GM18873 (cell line): ENCODE data around the gene EVA1B.

ENCODE experiments used
- ATAC-seq: cut with Tn5 transposase; IDR thresholded peaks from one replicate; pipeline ENCODE4 v1.9.1; 2021; ENCODE audit warnings: mild to moderate bottlenecking, moderate library complexity, moderate number of reproducible peaks; ENCODE audit not compliant: unreplicated experiment, low FRiP score

EVA1B gene

DNA sequence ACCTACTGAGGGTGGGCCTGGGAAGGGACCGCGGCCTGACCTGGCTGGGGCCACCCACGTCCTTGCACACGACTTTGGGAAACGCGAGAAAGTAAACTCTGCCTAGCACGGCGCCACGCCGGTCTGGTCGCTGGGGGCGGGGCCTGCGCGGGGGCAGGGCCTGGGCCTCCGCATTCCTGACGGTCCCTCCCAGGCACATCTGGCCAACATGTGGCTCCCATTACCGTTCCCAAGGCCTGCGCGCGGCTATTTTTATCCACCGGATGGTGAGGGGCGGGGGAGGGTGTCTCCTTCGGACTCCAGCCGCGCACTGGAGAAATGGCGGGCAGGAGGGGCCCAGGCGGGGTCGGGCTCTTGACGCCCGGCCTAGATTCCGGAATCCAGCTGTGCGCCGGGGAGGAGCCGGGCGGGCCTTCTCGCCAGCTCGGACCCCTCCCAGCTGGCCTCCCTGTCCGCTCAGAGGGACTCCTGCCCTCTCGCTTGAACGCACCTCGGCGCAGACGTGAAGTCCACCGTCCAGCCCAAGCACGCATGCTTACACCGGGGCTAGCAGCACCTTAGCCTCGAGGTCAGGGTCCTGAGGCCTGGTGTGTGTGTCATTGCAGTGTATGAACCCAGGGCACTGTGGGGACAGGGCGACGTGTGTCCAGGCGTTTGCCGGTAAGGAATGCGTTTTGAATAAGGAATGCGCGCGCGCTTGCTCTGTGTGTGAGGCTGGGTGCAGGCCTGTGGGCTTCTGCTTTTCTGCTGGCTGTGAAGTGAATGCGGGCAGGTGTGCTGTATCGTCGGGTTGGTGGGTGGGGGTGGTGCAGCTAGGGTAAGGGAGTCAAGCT is 2.1 kb downstream of the EVA1B start:
- ATAC-seq, result no peak

DNA sequence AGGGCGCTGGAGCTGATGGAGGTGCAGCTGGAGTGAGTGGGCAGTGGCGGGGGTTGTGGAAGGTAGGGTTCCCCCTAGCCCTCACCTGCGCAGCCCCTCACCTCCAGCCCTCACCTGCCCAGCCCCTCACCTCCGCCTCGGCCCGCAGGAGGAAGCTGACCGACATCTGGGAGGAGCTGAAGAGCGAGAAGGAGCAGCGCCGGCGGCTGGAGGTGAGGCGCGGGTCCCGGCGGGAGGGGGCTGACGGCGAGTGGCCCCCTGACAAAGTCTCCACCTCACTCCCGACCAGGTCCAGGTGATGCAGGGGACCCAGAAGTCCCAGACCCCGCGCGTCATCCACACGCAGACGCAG is 2.7 kb downstream of the EVA1B start:
- no peak for ATAC-seq

DNA sequence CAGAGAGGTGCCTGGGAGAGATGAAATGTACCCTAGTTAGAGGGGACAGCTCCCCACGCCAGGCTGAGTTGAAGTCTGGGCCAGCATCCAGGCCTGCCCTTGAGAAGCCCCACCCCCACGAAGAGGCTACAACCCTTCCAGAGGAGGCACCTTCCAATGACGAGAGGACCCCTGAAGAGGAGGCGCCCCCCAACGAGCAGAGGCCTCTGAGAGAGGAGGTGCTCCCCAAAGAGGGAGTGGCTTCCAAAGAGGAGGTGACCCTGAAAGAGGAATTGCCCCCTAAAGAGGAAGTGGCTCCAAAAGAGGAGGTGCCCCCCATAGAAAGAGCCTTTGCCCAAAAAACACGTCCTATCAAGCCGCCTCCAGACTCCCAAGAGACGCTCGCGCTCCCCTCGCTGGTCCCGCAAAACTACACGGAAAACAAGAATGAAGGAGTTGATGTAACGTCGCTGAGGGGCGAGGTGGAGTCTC is 3.1 kb downstream of the EVA1B start:
- no peak for ATAC-seq

DNA sequence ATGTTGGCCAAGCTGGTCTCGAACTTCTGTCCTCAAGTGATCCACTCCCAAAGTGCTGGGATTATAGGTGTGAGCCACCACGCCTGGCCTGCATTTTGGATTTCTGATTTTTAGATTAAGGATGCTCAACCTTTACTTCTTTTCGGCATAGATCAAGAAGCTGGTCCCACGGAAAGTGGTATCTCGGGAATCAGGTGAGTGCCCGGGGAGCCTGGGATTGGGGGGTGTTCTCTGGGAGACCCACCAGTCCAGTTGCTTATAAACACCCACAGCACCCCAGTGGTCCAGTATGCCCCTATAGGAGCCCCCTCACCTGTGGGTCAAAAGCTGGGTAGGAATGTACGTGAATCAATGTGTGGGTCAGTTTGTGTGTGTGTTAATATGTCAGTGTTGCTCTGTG is 14.0 kb downstream of the EVA1B start:
- ATAC-seq, result no peak

DNA sequence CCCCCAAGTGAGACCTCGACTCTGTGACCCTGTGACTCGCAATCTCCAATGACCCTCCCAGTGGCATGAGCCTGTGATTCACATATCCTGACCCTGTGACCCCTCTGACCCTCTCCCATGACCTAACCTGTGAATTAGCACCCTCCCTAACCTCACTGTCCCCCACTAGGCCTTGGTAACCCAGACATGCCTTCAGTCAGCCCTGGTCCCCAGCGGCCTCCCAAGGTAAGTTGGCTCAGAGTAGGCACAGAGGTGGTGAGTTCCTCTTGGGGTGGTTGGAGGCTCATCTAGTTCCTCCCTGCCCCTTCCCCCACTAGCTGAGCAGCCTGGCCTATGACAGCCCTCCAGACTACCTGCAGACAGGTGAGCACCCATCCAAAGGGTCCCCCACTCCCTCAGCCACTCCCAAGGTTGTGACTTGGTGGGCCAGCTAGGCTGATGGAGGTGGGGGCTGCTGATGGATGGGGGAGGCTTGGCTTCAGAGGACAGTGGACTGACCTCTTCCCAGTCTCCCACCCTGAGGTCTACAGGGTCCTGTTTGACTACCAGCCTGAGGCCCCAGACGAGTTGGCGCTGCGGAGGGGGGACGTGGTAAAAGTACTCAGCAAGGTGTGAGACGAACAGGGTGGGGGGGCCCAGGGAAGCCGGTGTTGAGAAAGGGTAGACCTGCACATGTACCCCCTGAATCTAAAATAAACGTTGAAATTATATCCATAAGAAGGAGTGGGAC is 15.7 kb downstream of the EVA1B start:
- no peak for ATAC-seq

DNA sequence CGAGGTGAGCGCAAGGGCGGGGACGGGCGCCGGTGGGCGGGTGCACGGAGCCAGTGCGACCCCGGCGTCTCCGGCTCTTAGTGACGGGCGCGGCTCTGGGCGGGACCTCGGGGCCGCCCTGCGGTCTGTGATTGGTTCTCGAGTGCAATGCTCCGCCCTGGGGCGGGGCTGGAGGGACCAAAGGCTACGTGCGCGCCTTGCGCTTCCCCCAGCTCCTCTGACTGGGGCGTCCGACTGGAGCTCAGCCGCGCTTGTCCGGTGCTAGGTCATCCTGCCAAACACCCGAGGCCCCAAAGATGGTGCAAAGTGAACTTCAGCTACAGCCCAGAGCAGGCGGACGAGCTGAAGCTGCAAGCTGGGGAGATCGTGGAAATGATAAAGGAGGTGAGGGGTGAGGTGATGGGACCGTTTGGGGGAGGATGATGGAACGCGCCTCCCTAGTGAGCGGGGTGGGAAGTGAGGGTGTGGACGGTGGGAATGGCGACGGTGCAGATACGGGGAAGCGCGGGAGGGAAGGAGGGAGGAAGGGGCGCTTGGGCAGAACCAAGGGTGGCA is 16.5 kb downstream of the EVA1B start:
- ATAC-seq, result peak; percentile 93

DNA sequence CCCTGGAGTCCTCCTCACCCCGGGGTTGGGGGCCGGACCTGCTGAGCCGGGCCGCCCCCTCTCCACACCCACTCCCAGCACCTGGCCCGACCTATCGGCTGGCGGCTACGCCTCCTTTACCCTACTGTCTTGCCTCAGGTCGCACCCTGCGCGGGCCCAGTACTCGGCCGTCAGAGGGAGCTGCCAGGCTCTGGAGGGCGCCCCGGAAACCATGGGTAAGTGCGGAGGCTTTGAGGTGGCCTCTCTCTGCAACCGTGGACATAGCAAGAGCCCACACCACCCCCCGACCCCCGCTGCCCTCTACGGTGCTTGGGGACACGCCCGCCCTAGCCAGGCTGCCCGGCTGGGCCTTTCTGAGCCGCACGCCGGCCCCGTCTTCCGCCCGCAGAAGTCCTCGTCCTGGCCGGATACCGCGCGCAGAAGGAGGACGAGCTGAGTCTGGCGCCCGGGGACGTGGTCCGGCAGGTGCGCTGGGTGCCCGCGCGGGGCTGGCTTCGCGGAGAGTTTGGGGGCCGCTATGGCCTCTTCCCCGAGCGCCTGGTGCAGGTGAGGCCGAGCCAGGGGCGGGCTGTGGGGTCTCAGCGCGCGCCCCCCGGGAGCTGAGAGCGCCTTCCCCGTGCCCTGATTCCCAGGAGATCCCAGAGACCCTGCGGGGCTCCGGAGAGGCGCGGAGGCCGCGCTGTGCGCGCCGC is 17.1 kb downstream of the EVA1B start, which contains the start of gene SH3D21:
Gene SH3D21, plus strand, starts transcription at position 159 of the 692 bp plus-strand sequence. Its CDS starts 53 bp downstream, at position 212.
- ATAC-seq, result peak; percentile 26

DNA sequence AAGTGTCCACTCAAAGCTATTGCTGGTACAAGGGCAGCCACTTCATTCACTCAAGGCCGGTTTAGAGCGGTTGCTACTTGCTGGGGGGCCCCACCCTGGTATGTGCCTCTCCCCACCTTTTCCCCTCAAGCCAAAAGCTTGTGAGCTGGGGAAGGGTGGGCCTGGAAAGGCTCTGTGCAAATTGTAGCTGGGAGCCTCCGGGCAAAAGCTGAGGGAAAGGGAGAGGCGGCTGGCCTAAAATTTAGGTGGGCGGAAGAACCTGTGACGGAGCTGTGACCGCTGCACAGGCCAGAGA is 17.6 kb downstream of the EVA1B start:
- no peak for ATAC-seq

DNA sequence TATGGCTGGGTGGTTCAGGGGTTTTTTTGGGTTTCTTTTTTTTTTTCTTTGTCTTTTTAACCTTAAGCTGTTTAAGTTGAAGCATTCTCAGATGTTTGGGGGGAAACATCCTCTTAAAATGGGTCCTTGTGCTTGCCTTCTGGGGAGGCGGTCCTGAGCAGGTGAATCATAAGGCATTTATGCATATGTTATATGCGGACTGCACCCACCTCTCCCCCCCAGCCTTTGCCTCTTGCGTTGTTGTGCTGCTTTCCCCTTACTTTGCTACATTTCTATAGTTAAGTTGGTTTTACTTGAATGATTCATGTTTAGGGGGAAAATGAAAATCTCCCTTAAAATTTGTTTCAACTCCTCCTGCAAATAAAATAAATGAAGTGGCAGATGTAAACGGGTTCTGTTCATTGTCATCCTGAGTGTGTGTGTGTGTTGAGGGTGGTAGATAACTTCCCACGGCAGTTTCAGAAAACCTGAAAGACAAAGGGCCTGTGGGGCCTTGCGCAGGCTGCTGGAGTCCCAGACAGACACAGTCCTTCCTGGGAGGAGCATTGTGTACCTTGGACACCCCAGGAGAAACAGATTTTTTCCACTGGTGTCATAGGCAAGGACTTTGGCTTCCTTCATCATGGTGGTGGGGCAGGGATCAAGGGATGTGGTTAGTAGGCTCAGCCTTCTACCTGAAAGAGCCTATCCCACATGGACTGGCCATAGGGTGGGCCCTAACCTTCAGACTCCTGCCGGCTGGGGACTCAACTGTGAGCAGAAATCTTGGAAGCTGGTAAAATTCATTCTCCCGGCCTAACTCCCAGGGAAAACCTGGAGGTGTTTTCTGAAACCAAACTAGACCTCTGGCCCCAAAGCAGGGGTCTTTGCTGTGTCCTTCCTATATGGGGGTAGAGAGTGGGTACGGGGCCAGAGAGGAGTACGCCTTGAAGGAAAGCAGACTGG is 18.2 kb downstream of the EVA1B start:
- ATAC-seq, result no peak

DNA sequence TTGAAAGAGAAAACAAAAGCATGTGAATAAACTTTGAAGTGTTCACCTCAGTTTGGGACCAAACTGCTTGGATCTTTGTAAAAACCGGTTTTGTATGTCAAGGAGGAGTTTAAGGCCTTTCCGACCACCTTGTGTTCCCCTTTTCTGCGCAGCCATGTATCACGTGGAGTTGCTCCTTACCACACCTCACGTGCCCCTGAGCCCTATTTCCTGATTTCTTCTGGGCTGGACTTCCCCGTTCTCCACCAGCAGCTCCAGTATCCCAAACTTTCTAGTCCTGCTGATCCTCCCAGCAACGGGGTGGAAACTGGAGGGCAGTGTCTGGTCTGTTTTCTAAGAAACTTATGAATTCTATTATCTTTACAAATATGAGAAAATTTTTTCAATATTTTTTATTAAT is 18.9 kb downstream of the EVA1B start:
- no peak for ATAC-seq

DNA sequence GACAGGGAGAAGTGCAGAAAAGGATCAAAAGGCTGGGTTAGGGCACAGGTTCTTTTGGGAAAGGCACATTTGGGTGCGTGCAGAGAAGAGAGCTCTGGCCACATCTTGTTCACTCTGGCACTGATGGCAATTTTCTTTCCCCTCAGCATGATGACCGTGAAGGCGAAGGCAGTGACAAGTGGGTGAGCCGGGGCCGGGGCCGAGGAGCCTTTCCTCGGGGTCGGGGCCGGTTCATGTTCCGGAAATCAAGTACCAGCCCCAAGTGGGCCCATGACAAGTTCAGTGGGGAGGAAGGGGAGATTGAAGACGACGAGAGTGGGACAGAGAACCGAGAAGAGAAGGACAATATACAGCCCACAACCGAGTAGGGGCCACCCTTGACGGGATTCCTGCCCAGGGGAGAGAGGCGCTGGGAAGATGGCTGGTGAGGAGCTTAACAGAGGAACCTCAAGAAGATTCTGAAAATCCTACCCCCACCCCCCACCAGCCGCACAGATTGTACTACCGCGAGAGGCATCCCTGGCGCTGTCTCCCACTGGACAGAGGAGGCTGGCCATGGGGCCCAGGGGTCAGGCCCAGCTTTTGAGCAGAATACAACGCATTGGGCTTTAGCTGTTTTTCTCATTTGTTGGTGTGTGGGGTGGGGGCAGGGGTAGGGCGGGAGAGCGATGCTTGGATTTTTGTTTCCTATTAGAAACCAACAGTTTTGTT is 19.6 kb downstream of the EVA1B start:
- no peak for ATAC-seq

DNA sequence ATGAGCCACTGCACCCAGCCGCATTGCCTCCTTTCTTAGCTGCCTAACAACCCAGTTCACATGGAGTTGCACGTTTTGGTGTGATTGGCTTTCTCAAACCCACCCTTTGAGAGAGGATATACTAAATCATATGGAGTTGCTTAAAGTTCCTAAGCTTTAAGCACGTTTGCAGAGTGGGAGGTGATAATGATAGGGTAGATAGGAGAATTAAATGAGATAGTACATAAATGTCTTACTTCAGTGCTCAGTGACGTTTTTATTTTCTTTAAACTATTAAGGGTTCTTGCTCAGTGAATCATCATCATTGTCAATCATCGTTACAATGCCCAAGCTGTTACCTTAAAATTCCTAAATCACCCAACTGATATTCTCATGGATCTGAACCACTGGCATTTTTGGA is 20.2 kb downstream of the EVA1B start:
- ATAC-seq, result no peak

DNA sequence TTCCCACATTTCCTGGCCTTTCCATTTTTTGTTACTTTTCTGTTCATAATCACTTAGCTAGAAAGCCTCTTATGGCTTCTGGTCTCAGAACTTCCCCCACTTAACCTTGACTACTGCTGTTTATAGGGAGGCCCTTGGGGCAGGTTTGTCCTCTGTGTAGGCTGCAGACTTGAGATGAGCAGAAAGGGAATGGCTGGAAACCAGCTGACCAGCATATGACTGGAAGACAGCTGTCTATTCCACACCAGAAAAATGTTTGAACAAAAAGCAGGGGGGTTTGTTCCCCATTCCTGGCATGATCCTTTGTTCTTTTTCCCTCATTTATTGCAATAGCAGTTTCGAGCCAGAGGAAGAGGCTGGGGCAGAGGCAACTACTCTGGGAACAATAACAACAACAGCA is 22.2 kb downstream of the EVA1B start:
- ATAC-seq, result no peak

DNA sequence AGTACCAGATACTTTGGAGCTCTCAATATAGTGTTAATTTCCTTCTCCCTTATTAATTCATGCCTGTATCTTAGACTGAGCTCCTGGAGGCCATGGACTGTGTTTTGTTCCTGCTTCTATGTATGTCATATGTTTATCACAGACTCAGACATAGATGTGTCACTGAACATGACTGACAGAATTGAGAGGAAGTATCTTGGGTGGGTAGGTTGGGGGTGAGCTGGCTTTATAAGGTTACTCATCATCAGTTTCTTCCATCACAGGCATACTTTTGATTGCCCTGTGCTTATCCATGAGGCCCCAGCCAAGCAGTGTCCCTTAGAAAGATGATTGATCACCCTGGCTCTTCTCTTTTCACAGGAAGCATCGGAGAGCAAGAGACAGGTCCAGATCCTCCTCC is 22.9 kb downstream of the EVA1B start:
- ATAC-seq, result no peak

DNA sequence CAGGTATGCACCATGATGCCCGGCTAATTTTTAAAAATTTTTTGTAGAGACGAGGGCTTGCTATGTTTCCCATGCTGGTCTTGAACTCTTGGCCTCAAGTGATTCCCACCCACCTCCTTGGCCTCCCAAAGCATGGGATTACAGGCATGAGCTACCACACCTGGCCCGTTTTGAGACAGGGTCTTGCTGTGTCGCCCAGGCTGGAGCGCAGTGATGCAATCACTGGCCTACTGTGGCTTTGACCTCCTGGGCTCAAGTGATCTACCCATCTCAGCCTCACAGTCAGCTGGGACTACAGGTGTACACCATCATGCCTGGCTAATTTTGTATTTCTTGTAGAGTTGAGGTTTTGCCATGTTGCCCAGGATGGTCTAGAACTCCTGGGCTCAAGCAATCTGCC is 24.8 kb downstream of the EVA1B start:
- no peak for ATAC-seq

DNA sequence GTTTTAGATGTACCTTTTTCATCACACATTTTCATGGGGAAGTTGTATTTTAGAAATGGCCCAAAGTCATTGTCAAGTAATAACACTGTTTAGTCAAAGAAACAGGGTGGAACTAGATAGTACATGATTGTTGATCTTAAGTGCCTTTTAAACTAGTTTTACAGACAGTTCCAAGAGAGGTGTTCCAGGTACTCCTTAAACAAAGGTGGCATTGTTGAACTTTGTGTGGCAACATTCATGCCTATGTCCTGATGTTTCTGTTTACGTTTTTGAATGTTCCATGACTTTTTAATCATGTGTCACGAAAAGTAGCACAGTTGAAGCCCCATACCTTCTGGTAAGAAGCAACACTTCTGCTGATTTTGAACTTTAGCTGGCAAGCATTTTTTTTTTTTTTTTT is 26.4 kb downstream of the EVA1B start:
- ATAC-seq, result no peak

DNA sequence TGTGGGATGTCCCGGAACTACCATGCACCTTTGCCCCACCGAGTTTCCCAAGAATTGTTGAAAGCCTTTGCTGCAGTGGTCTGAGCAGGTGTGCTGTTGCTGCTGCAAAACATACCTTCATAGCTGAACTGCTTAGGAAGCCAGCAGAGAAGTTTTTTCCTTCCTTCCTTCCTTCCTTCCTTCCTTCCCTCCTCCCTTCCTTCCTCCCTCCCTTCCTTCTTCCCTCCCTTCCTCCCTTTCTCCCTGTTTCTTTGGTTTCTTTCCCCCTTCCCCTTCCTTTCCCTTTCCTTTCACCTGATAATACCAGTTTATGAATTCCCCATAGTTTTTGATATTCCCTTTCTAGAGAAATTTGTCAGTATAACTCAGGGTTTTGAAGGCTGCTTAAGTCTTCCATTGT is 28.1 kb downstream of the EVA1B start:
- no peak for ATAC-seq

DNA sequence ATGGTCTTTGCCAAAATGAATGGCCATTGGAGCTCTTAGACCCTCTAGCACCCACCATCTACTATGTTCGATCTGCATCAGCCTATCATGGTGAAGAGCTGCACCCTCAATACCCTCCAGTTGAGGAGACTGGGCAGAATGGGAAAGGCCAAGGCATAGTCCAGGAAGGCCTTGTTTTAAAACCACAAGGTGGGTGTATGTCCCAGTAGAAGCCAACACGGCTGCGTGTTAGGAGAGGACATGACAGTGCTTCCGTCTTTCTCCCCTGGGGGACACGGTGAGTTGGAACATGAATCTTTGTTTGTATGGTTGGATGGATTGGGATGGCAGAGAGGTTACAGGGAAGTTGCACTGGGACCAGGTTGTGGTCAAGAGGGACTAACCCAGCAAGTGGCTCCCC is 35.9 kb downstream of the EVA1B start:
- no peak for ATAC-seq

DNA sequence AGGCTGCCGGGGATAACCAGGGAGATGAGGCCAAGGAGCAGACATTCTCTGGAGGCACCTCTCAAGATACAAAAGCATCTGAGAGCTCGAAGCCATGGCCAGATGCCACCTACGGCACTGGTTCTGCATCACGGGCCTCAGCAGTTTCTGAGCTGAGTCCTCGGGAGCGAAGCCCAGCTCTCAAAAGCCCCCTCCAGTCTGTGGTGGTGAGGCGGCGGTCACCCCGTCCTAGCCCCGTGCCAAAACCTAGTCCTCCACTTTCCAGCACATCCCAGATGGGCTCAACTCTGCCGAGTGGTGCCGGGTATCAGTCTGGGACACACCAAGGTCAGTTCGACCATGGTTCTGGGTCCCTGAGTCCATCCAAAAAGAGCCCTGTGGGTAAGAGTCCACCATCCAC is 36.6 kb downstream of the EVA1B start:
- ATAC-seq, result no peak
